Fibroblast of lung (primary cell): ENCODE data around the gene RPS6KA2. TPM values are rescaled to one million over a fixed set of nuclear protein-coding genes. Genes with fewer than 3 reads are reported as not detected.

Source experiments
- DNase-seq, 2 donors: peaks; one replicate each; pipeline versions ENCODE4 v3.0.0 to v3.0.0-alpha.2; 2010; ENCODE audit warnings: low read depth in 2 of 2
- H2AFZ ChIP-seq: 2 replicates; pipeline ENCODE4 v1.5.1; 2012; ENCODE audit warnings: low read length, control low read depth, inconsistent platforms
- H3K27ac ChIP-seq: 2 replicates; pipeline ENCODE4 v1.5.1; 2011; ENCODE audit warnings: low read length, control low read depth; ENCODE audit not compliant: insufficient read depth
- H3K27me3 ChIP-seq: 2 replicates; pipeline ENCODE4 v1.5.1; 2011; ENCODE audit warnings: mild to moderate bottlenecking, low read length; ENCODE audit not compliant: control insufficient read depth, insufficient read depth
- H3K36me3 ChIP-seq: 2 replicates; pipeline ENCODE4 v1.5.1; 2011; ENCODE audit warnings: low read length; ENCODE audit not compliant: control insufficient read depth, insufficient read depth
- H3K4me1 ChIP-seq: 2 replicates; pipeline ENCODE4 v1.5.1; 2011; ENCODE audit warnings: low read length; ENCODE audit not compliant: control insufficient read depth, insufficient read depth; ENCODE audit errors: extremely low read depth
- H3K4me2 ChIP-seq: 2 replicates; pipeline ENCODE4 v1.5.1; 2011; ENCODE audit warnings: low read length, control low read depth; ENCODE audit not compliant: insufficient read depth; ENCODE audit errors: extremely low read depth
- H3K4me3 ChIP-seq, 4 experiments: fragments of 200-600 bp in 1 of 4; sonication (generic) in 1 of 4; replicated peaks in 1 of 4; 2 replicates each; pipeline ENCODE4 v1.5.1; 2011 to 2016; ENCODE audit warnings: low read length in 4 of 4, low read depth in 3 of 4, mild to moderate bottlenecking in 3 of 4, control low read depth in 2 of 4, inconsistent platforms in 1 of 4, mixed read lengths in 1 of 4; ENCODE audit not compliant: insufficient read depth in 1 of 4; ENCODE audit errors: control extremely low read depth in 1 of 4
- H3K79me2 ChIP-seq: 2 replicates; pipeline ENCODE4 v1.5.1; 2012; ENCODE audit warnings: mild to moderate bottlenecking, low read length, inconsistent platforms; ENCODE audit not compliant: control insufficient read depth, insufficient read depth
- H3K9ac ChIP-seq: 2 replicates; pipeline ENCODE4 v1.5.1; 2011; ENCODE audit warnings: mild to moderate bottlenecking, low read length, control low read depth; ENCODE audit not compliant: insufficient read depth
- H3K9me3 ChIP-seq: 2 replicates; pipeline ENCODE4 v1.5.1; 2012; ENCODE audit warnings: low read depth, low read length; ENCODE audit not compliant: control insufficient read depth, insufficient read depth
- H4K20me1 ChIP-seq: 2 replicates; pipeline ENCODE4 v1.5.1; 2011; ENCODE audit warnings: low read length; ENCODE audit not compliant: control insufficient read depth, insufficient read depth; ENCODE audit errors: extremely low read depth
- EZH2 ChIP-seq: IDR thresholded peaks from 2 replicates; pipeline ENCODE4 v1.5.1; 2012; ENCODE audit warnings: low read length, control low read depth, mild to moderate bottlenecking; ENCODE audit errors: missing control alignments
- polyA plus RNA-seq, 2 donors: library from polyadenylated mRNA; depleted of rRNA in 1 of 2; stranded (reverse) in 1 of 2; unstranded in 1 of 2; fragments of >200 nt; gene quantifications; 2 replicates each; pipeline ENCODE4 v1.2.1, GENCODE V29; 2011 to 2012; ENCODE audit warnings: missing spikeins in 1 of 2
- total RNA-seq: library from RNA; depleted of rRNA; stranded (reverse); fragments of >200 nt; gene quantifications from 2 replicates; pipeline ENCODE4 v1.2.1, GENCODE V29; 2014
- TF ChIP-seq, protein P1 (sequence below), 2 donors: IDR thresholded peaks in 1 of 2; conservative IDR thresholded peaks in 1 of 2; 1 replicate in 1 of 2; 2 replicates in 1 of 2; pipeline ENCODE4 v1.5.1; 2011 to 2012; ENCODE audit warnings: low read length in 2 of 2, control low read depth in 1 of 2, inconsistent platforms in 1 of 2, low read depth in 1 of 2, mild to moderate bottlenecking in 1 of 2

The RPS6KA2 gene
- total and polyA plus RNA-seq, 2 donors (not counting 1 experiment from before 2014, with no cell fraction given): 66.8 to 116 TPM

GRCh38 chr6:166441325-166442078 is 185.5 kb downstream of the RPS6KA2 start:
- no peak overlapping the region for H3K4me2 ChIP-seq
- no peak overlapping the region for H3K4me3 ChIP-seq
- no peak for TF ChIP-seq EZH2
- TF ChIP-seq, protein P1, sequence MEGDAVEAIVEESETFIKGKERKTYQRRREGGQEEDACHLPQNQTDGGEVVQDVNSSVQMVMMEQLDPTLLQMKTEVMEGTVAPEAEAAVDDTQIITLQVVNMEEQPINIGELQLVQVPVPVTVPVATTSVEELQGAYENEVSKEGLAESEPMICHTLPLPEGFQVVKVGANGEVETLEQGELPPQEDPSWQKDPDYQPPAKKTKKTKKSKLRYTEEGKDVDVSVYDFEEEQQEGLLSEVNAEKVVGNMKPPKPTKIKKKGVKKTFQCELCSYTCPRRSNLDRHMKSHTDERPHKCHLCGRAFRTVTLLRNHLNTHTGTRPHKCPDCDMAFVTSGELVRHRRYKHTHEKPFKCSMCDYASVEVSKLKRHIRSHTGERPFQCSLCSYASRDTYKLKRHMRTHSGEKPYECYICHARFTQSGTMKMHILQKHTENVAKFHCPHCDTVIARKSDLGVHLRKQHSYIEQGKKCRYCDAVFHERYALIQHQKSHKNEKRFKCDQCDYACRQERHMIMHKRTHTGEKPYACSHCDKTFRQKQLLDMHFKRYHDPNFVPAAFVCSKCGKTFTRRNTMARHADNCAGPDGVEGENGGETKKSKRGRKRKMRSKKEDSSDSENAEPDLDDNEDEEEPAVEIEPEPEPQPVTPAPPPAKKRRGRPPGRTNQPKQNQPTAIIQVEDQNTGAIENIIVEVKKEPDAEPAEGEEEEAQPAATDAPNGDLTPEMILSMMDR (conservative IDR thresholded peaks at IDR 0.05 in 1 of 2, IDR thresholded peaks at IDR 0.05 in 1 of 2; ENCODE audit: low read depth in 1 of 2, low read length in 2 of 2): no peak
- no peak for DNase-seq
- H3K9ac ChIP-seq: no peak overlapping the region
- H4K20me1 ChIP-seq: no peaks in the 10 kb centered on the region
- H2AFZ ChIP-seq: no peak overlapping the region
- no peak overlapping the region for H3K27ac ChIP-seq
- H3K27me3 ChIP-seq: no peaks in the 10 kb centered on the region
- no peaks in the 10 kb centered on the region for H3K79me2 ChIP-seq
- no peaks in the 10 kb centered on the region for H3K4me1 ChIP-seq
- H3K9me3 ChIP-seq: no peaks in the 10 kb centered on the region
- peaks cover 2% of the 10 kb centered on the region for H3K36me3 ChIP-seq

- no peak overlapping the region for H3K4me2 ChIP-seq
- no peaks in the 10 kb centered on the region for H3K9me3 ChIP-seq
- no peaks in the 10 kb centered on the region for H4K20me1 ChIP-seq
- DNase-seq: no peak
- TF ChIP-seq EZH2: no peak
- TF ChIP-seq, protein P1 (conservative IDR thresholded peaks at IDR 0.05 in 1 of 2, IDR thresholded peaks at IDR 0.05 in 1 of 2; ENCODE audit: low read depth in 1 of 2, low read length in 2 of 2): no peak
- H3K27ac ChIP-seq: no peak overlapping the region
- H2AFZ ChIP-seq: no peak overlapping the region
- H3K9ac ChIP-seq: no peak overlapping the region
- no peak overlapping the region for H3K4me3 ChIP-seq
- H3K79me2 ChIP-seq: no peaks in the 10 kb centered on the region
- H3K36me3 ChIP-seq: peaks cover 3% of the 10 kb centered on the region
- no peaks in the 10 kb centered on the region for H3K27me3 ChIP-seq
- no peaks in the 10 kb centered on the region for H3K4me1 ChIP-seq
Measured at GRCh38 chr6:166440729-166441128, 186.3 kb downstream of the RPS6KA2 start.

GRCh38 chr6:166440106-166440505 is 186.9 kb downstream of the RPS6KA2 start:
- TF ChIP-seq EZH2: no peak
- TF ChIP-seq, protein P1 (conservative IDR thresholded peaks at IDR 0.05 in 1 of 2, IDR thresholded peaks at IDR 0.05 in 1 of 2; ENCODE audit: low read depth in 1 of 2, low read length in 2 of 2): no peak
- Histone ChIP-seq H3K27ac (no peak overlapping the region), H3K4me2 (no peak overlapping the region), H3K9me3 (no peaks in the 10 kb centered on the region), H4K20me1 (no peaks in the 10 kb centered on the region), H3K79me2 (no peaks in the 10 kb centered on the region), H3K4me3 (no peak overlapping the region), H3K27me3 (no peaks in the 10 kb centered on the region), H3K36me3 (peaks cover 2% of the 10 kb centered on the region), H3K4me1 (no peaks in the 10 kb centered on the region), H3K9ac (no peak overlapping the region), H2AFZ (no peak overlapping the region)
- DNase-seq: no peak
